ENCODE data around the gene C2CD4B. TPM values are rescaled to one million over a fixed set of nuclear protein-coding genes. Genes with fewer than 3 reads are reported as not detected.

Gene C2CD4B
- total RNA-seq, 3 donors from 2014 or later: 0.96 to 2.5 (median 0.98) TPM

- Histone ChIP-seq H3K27me3 (no peaks in the 10 kb centered on the region), H3K4me3 (no peak overlapping the region), H3K4me1 (no peaks in the 10 kb centered on the region), H3K27ac (no peak overlapping the region), H3K9me3 (no peaks in the 10 kb centered on the region), H3K36me3 (no peaks in the 10 kb centered on the region)
- no peak for DNase-seq (ENCODE audit: low spot score in 2 of 2)
- intact Hi-C loops (cut with DNase I; ENCODE audit: low total_unique reads): loop anchor here (5.0 kb wide), 1 partner anchor 82 kb away; no protein-coding TSS in a partner anchor
- no peak for TF ChIP-seq CTCF (IDR thresholded peaks at IDR 0.05)
- no peak for TF ChIP-seq POLR2A (IDR thresholded peaks at IDR 0.05)
- no peak for TF ChIP-seq POLR2AphosphoS5 (IDR thresholded peaks at IDR 0.05)
These were observed 19.9 kb downstream of the C2CD4B start for GRCh38 chr15:62145015-62145735.

GRCh38 chr15:62142736-62143135 lies 22.3 kb downstream of the C2CD4B start:
- DNase-seq (ENCODE audit: low spot score in 2 of 2): no peak
- Histone ChIP-seq H3K4me3 (no peak overlapping the region), H3K27me3 (no peaks in the 10 kb centered on the region), H3K4me1 (no peaks in the 10 kb centered on the region), H3K36me3 (no peaks in the 10 kb centered on the region), H3K27ac (no peak overlapping the region), H3K9me3 (no peaks in the 10 kb centered on the region)
- intact Hi-C loops (cut with DNase I; ENCODE audit: low total_unique reads): no loop called here
- TF ChIP-seq POLR2AphosphoS5 (IDR thresholded peaks at IDR 0.05): no peak
- TF ChIP-seq CTCF (IDR thresholded peaks at IDR 0.05): no peak
- no peak for TF ChIP-seq POLR2A (IDR thresholded peaks at IDR 0.05)

GRCh38 chr15:62141643-62142588 lies 23.2 kb downstream of the C2CD4B start:
- intact Hi-C loops (cut with DNase I; ENCODE audit: low total_unique reads): no loop called here
- no peak overlapping the region for H3K4me3 ChIP-seq
- H3K9me3 ChIP-seq: no peaks in the 10 kb centered on the region
- H3K4me1 ChIP-seq: no peaks in the 10 kb centered on the region
- H3K36me3 ChIP-seq: no peaks in the 10 kb centered on the region
- TF ChIP-seq POLR2A (IDR thresholded peaks at IDR 0.05) (no peak), POLR2AphosphoS5 (IDR thresholded peaks at IDR 0.05) (no peak), CTCF (IDR thresholded peaks at IDR 0.05) (no peak)
- DNase-seq (ENCODE audit: low spot score in 2 of 2): no peak
- H3K27ac ChIP-seq: no peak overlapping the region
- no peaks in the 10 kb centered on the region for H3K27me3 ChIP-seq

GRCh38 chr15:62141200-62141599 lies 23.9 kb downstream of the C2CD4B start:
- Histone ChIP-seq H3K9me3 (no peaks in the 10 kb centered on the region), H3K27me3 (no peaks in the 10 kb centered on the region), H3K4me1 (no peaks in the 10 kb centered on the region), H3K36me3 (no peaks in the 10 kb centered on the region), H3K27ac (no peak overlapping the region), H3K4me3 (no peak overlapping the region)
- DNase-seq (ENCODE audit: low spot score in 2 of 2): no peak
- intact Hi-C loops (cut with DNase I; ENCODE audit: low total_unique reads): no loop called here
- no peak for TF ChIP-seq POLR2A (IDR thresholded peaks at IDR 0.05)
- TF ChIP-seq CTCF (IDR thresholded peaks at IDR 0.05): no peak
- TF ChIP-seq POLR2AphosphoS5 (IDR thresholded peaks at IDR 0.05): no peak

GRCh38 chr15:62138124-62138523 lies 27.0 kb downstream of the C2CD4B start:
- H3K9me3 ChIP-seq: no peaks in the 10 kb centered on the region
- DNase-seq (ENCODE audit: low spot score in 2 of 2): no peak
- H3K4me3 ChIP-seq: no peak overlapping the region
- H3K4me1 ChIP-seq: no peaks in the 10 kb centered on the region
- no peak for TF ChIP-seq CTCF (IDR thresholded peaks at IDR 0.05)
- no peak for TF ChIP-seq POLR2AphosphoS5 (IDR thresholded peaks at IDR 0.05)
- TF ChIP-seq POLR2A (IDR thresholded peaks at IDR 0.05): no peak
- no peak overlapping the region for H3K27ac ChIP-seq
- H3K27me3 ChIP-seq: no peaks in the 10 kb centered on the region
- intact Hi-C loops (cut with DNase I; ENCODE audit: low total_unique reads): no loop called here
- no peaks in the 10 kb centered on the region for H3K36me3 ChIP-seq

Data from breast epithelium (tissue), 4 donors.